Raji (cell line): ENCODE results near the gene TTC8.

Experiments
- POLR2A ChIP-seq: IDR thresholded peaks from 2 replicates; pipeline ENCODE4 v1.6.1; 2011; ENCODE audit warnings: low read depth, low read length, control low read depth; ENCODE audit not compliant: insufficient read depth

The TTC8 gene

DNA sequence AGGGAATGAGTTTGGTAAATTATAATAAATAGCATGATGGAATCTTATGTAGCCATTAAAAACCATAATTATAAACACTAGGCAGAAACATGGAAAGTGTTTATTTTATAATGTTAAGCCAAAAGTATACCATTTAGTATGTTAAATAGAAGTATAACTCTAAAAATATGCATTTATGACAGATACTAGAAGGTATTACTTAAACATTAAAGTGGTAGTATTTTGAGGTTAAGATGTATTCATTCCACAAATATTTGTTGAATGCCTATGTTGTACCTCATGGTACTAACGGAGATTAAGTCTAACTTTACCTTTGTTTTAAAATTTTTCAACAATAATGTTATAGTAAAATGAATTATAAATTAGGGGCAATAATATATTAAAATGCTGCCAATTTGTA is 24.1 kb downstream of the TTC8 start:
- no peak for TF ChIP-seq POLR2A

DNA sequence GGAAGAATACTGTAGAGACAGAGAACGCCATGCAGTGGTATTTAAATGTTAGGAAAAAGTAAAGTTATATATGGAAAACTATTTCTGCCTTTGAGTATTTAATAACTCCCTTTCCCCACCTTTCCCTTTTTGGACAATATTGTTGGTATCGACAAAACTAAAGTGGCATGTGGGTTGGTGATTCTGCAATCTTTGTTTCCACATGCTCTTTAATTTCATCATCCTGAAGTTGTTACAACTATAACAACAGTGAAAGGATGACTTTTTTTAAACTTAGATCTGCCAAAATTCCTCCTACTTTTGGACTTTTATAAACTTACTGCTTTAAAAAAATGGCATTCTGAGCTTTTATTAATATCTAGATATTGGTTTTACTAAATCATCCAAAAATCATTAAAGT is 25.3 kb downstream of the TTC8 start:
- TF ChIP-seq POLR2A: no peak

DNA sequence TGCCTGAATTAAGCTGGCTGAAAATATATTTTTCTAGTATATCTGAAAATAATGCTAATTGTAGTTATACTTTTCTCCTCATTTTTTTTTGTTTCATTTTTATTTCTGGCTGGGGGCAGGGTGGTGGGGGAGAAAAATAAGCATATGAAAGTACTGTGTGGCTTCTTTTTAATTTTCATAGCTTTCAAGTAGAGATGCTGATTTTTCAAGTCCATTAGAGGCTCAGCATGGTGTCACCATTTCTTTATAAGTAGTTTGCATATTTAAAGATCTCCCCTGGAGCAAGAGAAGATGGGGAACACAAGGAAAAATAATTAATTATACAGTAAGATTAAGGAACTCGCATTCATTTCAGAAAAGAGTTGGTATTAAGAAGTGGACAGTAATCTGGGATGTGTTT is 27.1 kb downstream of the TTC8 start:
- TF ChIP-seq POLR2A: no peak

DNA sequence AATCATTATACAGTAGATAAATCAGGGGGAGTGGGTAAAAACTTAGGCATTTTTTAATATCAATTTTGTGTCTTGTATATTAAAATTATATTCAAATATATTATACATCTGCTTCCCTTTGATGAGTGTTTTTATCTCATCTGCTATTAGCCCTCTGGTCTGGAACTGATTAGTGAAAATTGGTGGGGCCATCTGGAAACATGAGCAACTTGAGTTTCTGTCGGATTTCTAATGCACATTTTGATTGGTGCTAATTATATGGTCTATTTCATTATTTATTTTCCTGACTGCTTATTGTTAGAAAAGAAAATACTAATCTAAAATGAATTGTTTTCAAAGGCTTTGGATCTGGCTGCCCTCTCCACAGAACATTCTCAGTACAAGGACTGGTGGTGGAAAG is 28.2 kb downstream of the TTC8 start:
- TF ChIP-seq POLR2A: no peak

DNA sequence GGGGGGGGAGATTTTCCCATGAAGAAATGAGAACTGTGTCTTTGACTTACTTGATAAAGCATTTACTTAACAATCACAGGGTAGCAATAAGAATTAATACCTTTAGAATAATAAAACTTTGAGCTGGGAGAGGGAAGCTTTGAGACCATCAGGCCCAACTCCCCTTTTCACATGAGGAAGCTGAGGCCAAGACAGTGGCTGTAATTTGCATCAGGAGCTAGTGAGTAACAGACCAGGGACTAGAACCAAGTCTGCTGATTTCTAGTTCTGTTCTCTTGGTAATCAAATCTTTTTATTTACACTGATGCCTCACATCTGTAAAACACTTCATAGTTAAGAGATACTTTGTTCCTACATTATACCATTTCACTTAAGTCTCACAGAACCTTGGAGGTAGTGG is 28.7 kb downstream of the TTC8 start:
- TF ChIP-seq POLR2A: no peak

DNA sequence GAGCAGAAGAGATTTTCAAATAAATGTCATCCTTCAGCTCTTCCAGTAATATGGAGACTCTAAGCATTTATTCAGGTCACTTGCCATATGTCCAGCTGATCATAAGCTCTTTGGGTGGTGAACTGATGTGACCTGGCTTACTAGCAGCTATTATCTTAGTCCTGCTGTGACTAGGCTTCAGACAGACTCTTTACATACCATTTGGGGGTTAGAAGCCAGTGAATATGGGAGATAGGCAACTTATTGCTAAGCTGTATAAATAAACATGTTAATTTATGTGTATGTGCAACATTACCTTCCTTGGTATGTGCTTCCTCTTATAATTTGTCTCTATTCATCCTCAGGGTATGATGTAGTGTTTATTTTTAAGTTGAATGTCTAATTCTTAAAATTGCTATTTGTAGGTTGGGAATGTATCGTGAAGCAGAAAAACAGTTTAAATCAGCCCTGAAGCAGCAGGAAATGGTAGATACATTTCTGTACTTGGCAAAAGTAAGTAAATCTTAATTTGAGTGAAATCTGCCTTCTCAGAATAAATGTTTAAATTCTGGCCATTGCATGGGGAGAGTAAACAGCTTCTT is 32.4 kb downstream of the TTC8 start:
- no peak for TF ChIP-seq POLR2A

DNA sequence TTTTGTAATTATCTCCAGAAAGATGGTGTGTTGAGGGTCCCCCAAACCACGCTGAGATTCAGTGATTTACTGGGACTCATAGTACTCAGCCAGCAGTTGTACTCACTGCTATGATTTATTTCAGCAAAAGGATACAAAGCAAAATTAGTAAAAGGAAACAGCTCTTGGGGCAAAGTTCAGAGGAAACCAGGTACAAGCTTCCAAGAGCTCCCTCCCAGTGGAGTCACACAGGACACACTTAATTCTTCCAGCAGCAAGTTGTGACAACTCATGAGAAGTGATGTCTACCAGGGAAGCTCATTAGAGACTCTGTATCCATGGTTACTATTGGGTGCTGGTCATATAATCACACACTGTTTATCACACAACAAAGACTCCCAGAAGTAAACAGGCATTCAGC is 38.7 kb downstream of the TTC8 start:
- TF ChIP-seq POLR2A: no peak

DNA sequence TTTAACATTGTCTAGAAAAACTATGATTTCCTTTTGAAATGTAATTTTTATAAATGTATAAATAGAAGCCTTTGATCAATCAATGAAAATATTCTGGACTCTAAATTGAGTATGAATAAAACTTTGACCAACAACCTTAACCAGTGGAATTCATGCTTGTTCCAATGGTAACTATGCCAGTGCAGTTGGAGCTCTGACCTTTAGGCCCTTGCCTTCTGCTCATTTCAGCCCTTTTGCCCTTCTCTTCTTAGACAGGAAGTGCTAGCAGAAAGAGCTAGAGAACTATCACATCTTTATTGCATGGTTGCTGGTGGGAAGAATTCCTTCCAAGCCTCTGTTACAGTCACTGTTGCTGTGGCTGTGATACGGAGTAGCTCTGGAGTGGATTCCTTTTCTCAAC is 39.7 kb downstream of the TTC8 start:
- TF ChIP-seq POLR2A: no peak

DNA sequence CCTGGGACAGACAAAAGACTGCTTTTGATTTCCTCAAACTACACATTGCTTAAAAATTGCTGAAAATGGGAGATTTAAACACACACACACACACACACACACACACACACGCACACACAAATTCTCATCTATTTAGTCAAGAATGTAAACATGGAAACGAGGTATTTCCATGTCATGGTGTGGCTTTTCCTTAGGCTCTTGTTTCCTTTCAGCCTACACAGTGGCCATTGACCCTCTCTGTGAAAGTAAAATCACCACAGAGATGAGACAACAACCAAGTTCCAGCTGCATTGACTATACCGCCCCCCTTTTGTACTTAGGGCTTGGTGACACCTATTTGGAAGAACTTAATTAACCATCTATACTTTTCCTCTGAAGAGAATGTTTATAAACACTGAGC is 41.9 kb downstream of the TTC8 start:
- TF ChIP-seq POLR2A: no peak

DNA sequence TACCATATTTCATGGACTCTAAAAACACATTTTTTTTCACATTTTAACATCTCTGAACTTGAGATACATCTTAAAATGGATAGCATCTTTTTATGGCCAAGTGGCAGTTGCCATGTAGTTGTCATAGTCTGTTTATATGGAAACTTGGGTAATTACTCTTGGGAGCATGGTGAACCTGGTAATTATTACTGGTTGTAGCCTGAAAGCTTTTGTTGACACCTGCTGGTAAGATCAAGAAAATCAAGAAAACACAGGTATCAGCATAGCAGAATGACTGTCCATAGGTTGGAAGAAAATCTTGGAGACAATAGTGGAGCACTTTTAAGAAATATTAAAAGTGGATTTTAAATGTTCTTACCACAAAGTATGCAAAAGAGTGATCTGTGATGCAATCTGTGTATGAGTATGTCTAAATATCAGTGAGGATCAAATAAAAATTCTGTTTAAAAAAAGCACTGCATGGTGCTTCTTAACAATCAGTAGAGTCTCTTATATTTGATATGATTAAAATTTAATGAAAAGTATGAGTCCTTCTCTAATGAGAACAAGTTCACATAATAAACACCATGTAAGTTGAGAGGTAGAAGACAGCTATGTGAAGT is 44.2 kb downstream of the TTC8 start:
- no peak for TF ChIP-seq POLR2A

DNA sequence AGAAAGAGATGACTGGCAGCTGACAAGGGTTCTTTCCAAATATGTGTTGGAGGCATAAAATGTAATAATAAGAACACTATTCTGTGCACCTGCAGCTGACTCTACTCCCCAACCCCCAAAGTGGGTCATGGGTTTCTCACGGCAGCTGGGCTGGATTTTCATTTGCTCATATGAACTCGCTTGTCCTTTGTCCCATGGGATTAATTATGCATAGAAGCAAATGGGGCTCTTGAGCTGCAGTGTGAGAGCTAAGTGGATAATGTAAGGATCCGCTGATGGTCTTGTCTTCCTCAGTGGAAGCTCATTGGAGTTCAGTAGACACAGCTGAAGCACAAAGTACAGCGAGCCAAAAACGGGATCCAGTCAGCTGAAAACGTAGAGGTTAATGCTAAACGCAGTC is 46.3 kb downstream of the TTC8 start:
- TF ChIP-seq POLR2A: no peak

DNA sequence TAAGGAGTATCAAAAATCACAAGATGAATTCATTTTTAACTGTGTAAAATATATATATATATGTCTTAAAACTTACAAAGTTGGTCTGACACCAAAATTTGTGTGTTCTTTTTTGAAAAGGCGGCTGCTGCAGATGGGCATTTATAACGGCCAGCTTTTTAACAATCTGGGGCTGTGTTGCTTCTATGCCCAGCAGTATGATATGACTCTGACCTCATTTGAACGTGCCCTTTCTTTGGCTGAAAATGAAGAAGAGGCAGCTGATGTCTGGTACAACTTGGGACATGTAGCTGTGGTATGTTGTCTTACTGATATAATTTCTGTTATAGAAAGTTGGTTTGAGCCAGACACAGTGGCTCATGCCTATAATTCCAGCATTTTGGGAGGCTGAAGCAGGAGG is 47.0 kb downstream of the TTC8 start:
- no peak for TF ChIP-seq POLR2A

DNA sequence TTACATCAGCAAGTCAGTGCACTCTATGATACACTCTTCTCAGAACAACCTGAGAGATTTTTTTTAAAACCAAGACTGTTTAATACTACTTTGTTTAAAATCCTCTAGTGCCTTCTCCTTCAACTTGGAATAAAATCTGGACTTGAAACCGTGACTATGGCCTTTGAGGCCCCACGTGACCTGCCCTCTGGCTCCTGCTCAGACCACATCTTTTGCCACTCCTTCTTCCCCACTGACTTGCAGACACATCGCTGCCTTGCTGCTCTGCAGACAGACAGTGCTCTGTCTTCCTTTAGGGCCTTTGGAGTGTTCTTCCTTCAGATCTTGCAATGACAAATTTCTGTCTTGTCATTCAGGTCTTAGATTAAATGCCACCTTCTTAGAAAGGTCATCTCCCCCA is 48.5 kb downstream of the TTC8 start:
- no peak for TF ChIP-seq POLR2A

DNA sequence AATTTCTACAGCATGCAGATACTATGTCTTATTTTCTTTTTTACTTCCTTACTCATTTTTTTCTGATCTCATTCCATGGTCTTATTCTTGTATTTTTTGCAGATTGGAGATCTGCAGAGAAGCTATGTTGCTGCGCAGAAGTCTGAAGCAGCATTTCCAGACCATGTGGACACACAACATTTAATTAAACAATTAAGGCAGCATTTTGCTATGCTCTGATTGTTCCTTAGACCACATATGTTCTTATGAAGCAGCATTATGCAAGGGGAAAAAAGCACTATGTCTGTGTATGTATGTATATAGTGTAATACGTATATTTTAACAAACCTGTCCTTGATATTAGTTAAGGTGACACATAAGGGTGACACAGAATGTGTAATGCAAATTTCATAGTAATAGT is 52.7 kb downstream of the TTC8 start:
- TF ChIP-seq POLR2A: no peak

DNA sequence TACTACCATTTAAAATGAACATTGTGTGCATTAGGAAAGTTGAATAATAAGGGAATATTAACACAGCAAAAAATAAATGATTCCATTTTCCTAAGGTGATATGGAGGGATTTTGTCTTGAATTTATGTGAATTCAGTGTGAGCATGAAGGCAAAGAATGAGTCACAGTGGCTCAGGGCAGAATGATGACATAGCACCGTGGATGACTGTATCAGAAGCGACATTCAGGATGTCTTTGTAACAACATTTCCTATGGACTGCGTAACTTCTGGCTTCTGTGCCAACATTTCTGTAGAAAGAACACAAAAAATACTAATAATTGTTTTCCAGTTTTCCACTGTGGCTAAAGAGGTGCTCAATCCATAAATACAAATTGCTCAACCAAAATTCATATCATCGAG is 54.6 kb downstream of the TTC8 start:
- TF ChIP-seq POLR2A: no peak

DNA sequence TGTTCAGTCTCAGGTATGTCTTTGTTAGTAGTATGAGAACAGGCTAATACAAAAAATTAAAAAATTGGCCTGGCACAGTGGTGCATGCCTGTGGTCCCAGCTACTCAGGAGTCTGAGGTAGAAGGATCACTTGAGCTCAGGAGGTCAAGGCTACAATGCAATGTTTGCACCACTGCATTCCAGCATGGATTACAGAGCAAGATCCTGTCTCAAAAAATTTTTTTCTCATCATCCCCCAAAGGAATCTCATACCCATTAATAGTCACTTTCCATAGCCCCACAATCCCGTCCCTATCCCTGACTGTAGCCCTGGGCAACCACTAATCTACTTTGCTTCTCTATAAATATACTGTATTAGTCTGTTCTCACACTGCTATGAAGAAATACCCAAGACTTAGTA is 57.8 kb downstream of the TTC8 start:
- TF ChIP-seq POLR2A: no peak

DNA sequence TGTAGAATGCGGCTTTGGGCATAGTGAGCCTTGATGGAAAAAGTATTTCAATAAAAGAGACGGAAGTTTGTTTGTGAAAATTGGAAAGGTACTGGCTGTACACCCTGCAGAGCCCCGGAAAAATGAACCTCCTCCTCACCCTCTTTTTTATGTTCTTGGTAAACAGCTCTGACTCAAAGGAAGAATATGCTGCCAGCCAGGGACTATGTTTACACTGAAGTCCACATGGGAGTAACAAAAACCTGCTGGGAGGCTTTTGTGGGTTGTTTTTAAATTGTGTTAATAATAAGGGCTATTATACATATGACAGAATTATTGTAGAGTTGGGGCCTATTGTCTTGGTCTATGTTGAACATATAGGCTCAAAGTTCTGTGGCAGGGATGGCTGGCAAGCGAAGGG is 70.7 kb downstream of the TTC8 start:
- no peak for TF ChIP-seq POLR2A
